H9 (cell line): Measurements from ENCODE around the gene GATA2. TPM values are rescaled to one million over a fixed set of nuclear protein-coding genes. Genes with fewer than 3 reads are reported as not detected.

Experiments used
- DNase-seq: peaks from one replicate; pipeline ENCODE4 v3.0.0-alpha.2; 2017
- H2AFZ ChIP-seq: one replicate; pipeline ENCODE4 v1.6.1; 2013; ENCODE audit warnings: mild to moderate bottlenecking, low read length, control low read depth, moderate library complexity
- H2AK5ac ChIP-seq: 2 replicates; pipeline ENCODE4 v1.6.1; 2013; ENCODE audit warnings: low read length, control low read depth, mixed read lengths; ENCODE audit not compliant: insufficient read length
- H2BK120ac ChIP-seq: one replicate; pipeline ENCODE4 v1.6.1; 2013; ENCODE audit warnings: low read depth, mild to moderate bottlenecking, low read length, control low read depth, inconsistent platforms; ENCODE audit not compliant: poor library complexity, severe bottlenecking
- H2BK12ac ChIP-seq: 2 replicates; pipeline ENCODE4 v1.6.1; 2013; ENCODE audit warnings: low read length, control low read depth, mixed read lengths, low read depth; ENCODE audit not compliant: insufficient read length
- H2BK15ac ChIP-seq: 2 replicates; pipeline ENCODE4 v1.6.1; 2013; ENCODE audit warnings: low read depth, low read length, control low read depth
- H2BK20ac ChIP-seq: one replicate; pipeline ENCODE4 v1.6.1; 2013; ENCODE audit warnings: low read depth, mild to moderate bottlenecking, low read length, control low read depth, inconsistent platforms; ENCODE audit not compliant: poor library complexity, severe bottlenecking
- H2BK5ac ChIP-seq: 2 replicates; pipeline ENCODE4 v1.6.1; 2013; ENCODE audit warnings: low read length, control low read depth, mixed read lengths; ENCODE audit not compliant: insufficient read length
- H3K14ac ChIP-seq: 2 replicates; pipeline ENCODE4 v1.6.1; 2013; ENCODE audit warnings: low read length, control low read depth; ENCODE audit not compliant: insufficient read depth
- H3K18ac ChIP-seq: 2 replicates; pipeline ENCODE4 v1.6.1; 2013; ENCODE audit warnings: low read depth, mild to moderate bottlenecking, mixed read lengths, low read length, control low read depth; ENCODE audit not compliant: insufficient read length
- H3K23ac ChIP-seq: 2 replicates; pipeline ENCODE4 v1.6.1; 2013; ENCODE audit warnings: low read length, control low read depth, mixed read lengths, low read depth; ENCODE audit not compliant: insufficient read length
- H3K23me2 ChIP-seq: 2 replicates; pipeline ENCODE4 v1.6.1; 2013; ENCODE audit warnings: low read depth, mild to moderate bottlenecking, mixed read lengths, low read length, control low read depth; ENCODE audit not compliant: insufficient read length, poor library complexity, severe bottlenecking
- H3K27ac ChIP-seq: 2 replicates; pipeline ENCODE4 v1.5.1; 2013; ENCODE audit warnings: low read length, control low read depth, mixed read lengths, low read depth; ENCODE audit not compliant: insufficient read length
- H3K27me3 ChIP-seq: 2 replicates; pipeline ENCODE4 v1.6.1; 2013; ENCODE audit warnings: low read length, control low read depth, inconsistent platforms; ENCODE audit not compliant: insufficient read depth
- H3K4ac ChIP-seq: 2 replicates; pipeline ENCODE4 v1.6.1; 2013; ENCODE audit warnings: low read depth, mild to moderate bottlenecking, control low read depth, inconsistent platforms, low read length, moderate library complexity
- H3K4me1 ChIP-seq: 2 replicates; pipeline ENCODE4 v1.6.1; 2013; ENCODE audit warnings: low read length, control low read depth, inconsistent platforms; ENCODE audit not compliant: insufficient read depth
- H3K4me2 ChIP-seq: 2 replicates; pipeline ENCODE4 v1.6.1; 2013; ENCODE audit warnings: low read length, control low read depth, mixed read lengths; ENCODE audit not compliant: insufficient read length, insufficient read depth
- H3K56ac ChIP-seq: 2 replicates; pipeline ENCODE4 v1.6.1; 2013; ENCODE audit warnings: low read depth, mild to moderate bottlenecking, mixed read lengths, low read length, control low read depth; ENCODE audit not compliant: insufficient read length
- H3K79me1 ChIP-seq: 2 replicates; pipeline ENCODE4 v1.6.1; 2013; ENCODE audit warnings: low read depth, mild to moderate bottlenecking, moderate library complexity, low read length, control low read depth, inconsistent platforms; ENCODE audit not compliant: insufficient read depth, poor library complexity, severe bottlenecking
- H3K79me2 ChIP-seq: 2 replicates; pipeline ENCODE4 v1.6.1; 2013; ENCODE audit warnings: low read length, control low read depth, inconsistent platforms; ENCODE audit not compliant: insufficient read depth
- H3K9ac ChIP-seq: 2 replicates; pipeline ENCODE4 v1.6.1; 2013; ENCODE audit warnings: low read length, control low read depth, mixed read lengths; ENCODE audit not compliant: insufficient read length; ENCODE audit errors: extremely low read depth
- H3K9me3 ChIP-seq: one replicate; pipeline ENCODE4 v1.6.1; 2013; ENCODE audit warnings: low read depth, low read length, inconsistent platforms; ENCODE audit not compliant: control insufficient read depth
- H3T11ph ChIP-seq: one replicate; pipeline ENCODE4 v1.6.1; 2013; ENCODE audit warnings: mild to moderate bottlenecking, low read length, control low read depth, inconsistent platforms
- H4K20me1 ChIP-seq: one replicate; pipeline ENCODE4 v1.6.1; 2013; ENCODE audit not compliant: control insufficient read depth, insufficient read length, insufficient read depth
- H4K5ac ChIP-seq: 2 replicates; pipeline ENCODE4 v1.6.1; 2013; ENCODE audit warnings: low read depth, mild to moderate bottlenecking, mixed read lengths, low read length, control low read depth; ENCODE audit not compliant: insufficient read length
- H4K8ac ChIP-seq: replicated peaks from 2 replicates; pipeline ENCODE4 v1.6.1; 2013; ENCODE audit warnings: low read length, control low read depth, mixed read lengths, low read depth; ENCODE audit not compliant: insufficient read length
- H4K91ac ChIP-seq: 2 replicates; pipeline ENCODE4 v1.6.1; 2013; ENCODE audit warnings: low read depth, mild to moderate bottlenecking, moderate library complexity, mixed read lengths, low read length, control low read depth; ENCODE audit not compliant: insufficient read length
- H3K27ac Mint-ChIP-seq, 3 experiments: 2 replicates in 2 of 3; 3 replicates in 1 of 3; pipeline ENCODE4 v1.8.0; 2020 to 2021; ENCODE audit warnings: mixed read lengths in 3 of 3, mild to moderate bottlenecking in 1 of 3, moderate library complexity in 1 of 3
- H3K27me3 Mint-ChIP-seq: 2 replicates; pipeline ENCODE4 v1.8.0; 2021; ENCODE audit warnings: low read depth, mild to moderate bottlenecking, moderate library complexity, mixed read lengths
- H3K36me3 Mint-ChIP-seq, 3 experiments: 2 replicates in 2 of 3; 3 replicates in 1 of 3; pipeline ENCODE4 v1.8.0; 2020 to 2021; ENCODE audit warnings: low read depth in 3 of 3, mixed read lengths in 3 of 3; ENCODE audit not compliant: insufficient read depth in 1 of 3
- H3K4me1 Mint-ChIP-seq, 2 experiments: 2 replicates each; pipeline ENCODE4 v1.8.0; 2020; ENCODE audit warnings: mixed read lengths in 2 of 2
- H3K4me3 Mint-ChIP-seq, 2 experiments: 2 replicates in 1 of 2; 3 replicates in 1 of 2; pipeline ENCODE4 v1.8.0; 2020 to 2021; ENCODE audit warnings: mild to moderate bottlenecking in 2 of 2, mixed read lengths in 2 of 2, moderate library complexity in 1 of 2
- H3K9me3 Mint-ChIP-seq, 2 experiments: 2 replicates in 1 of 2; 3 replicates in 1 of 2; pipeline ENCODE4 v1.8.0; 2020; ENCODE audit warnings: mild to moderate bottlenecking in 2 of 2, mixed read lengths in 2 of 2, moderate library complexity in 1 of 2
- CTCF ChIP-seq: fragments of 200-600 bp; sonication (generic); conservative IDR thresholded peaks from 3 replicates; pipeline ENCODE4 v1.8.0; 2021; ENCODE audit warnings: antibody characterized with exemption, mild to moderate bottlenecking
- WGBS: extraction: QIAGEN DNeasy Blood & Tissue Kit; methylation state at CpG from one replicate; pipeline ENCODE4 v1.1.7; 2013; ENCODE audit warnings: missing lambda C conversion rate, low lambda C conversion rate, mixed read lengths; ENCODE audit not compliant: insufficient read length; ENCODE audit errors: extremely low coverage; 5-methylcytosine and 5-hydroxymethylcytosine counted together
- total RNA-seq: library from RNA; stranded (reverse); gene quantifications from 2 replicates; pipeline ENCODE4 v1.2.1, GENCODE V29; 2021

Gene GATA2
- total RNA-seq, 1 experiment from 2014 or later: 1.9 TPM

GRCh38 chr3:128501431-128501830, 8.4 kb upstream of the GATA2 start:
- Histone ChIP-seq H3K23ac (no peak overlapping the region), H3K9ac (no peak overlapping the region), H3K56ac (no peak overlapping the region), H2BK15ac (no peak overlapping the region), H2BK12ac (no peak overlapping the region), H2BK20ac (no peak overlapping the region), H2BK120ac (no peak overlapping the region), H2AFZ (no peak overlapping the region), H3T11ph (no peak overlapping the region), H4K8ac (no peak overlapping the region), H3K27me3 (peaks cover 11% of the 10 kb centered on the region), H4K5ac (no peak overlapping the region), H3K27ac (no peak overlapping the region), H3K4me1 (no peaks in the 10 kb centered on the region), H2BK5ac (no peak overlapping the region), H3K4ac (no peak overlapping the region), H4K91ac (no peak overlapping the region), H3K79me2 (no peaks in the 10 kb centered on the region), H3K14ac (no peak overlapping the region), H3K4me2 (no peak overlapping the region), H2AK5ac (no peak overlapping the region), H3K23me2 (peaks cover 5% of the 10 kb centered on the region), H4K20me1 (no peaks in the 10 kb centered on the region), H3K79me1 (no peaks in the 10 kb centered on the region), H3K18ac (no peak overlapping the region), H3K9me3 (no peaks in the 10 kb centered on the region)
- no peak for TF ChIP-seq CTCF
- WGBS: no CpG with 5 or more reads among the region's 3 CpGs
- H3K4me1 Mint-ChIP-seq: peaks cover 16 to 26% of the 10 kb centered on the region in 2 experiments; a peak in 3 of 4 replicates
- H3K9me3 Mint-ChIP-seq: no peaks in the 10 kb centered on the region; a peak in 1 of 5 replicates
- peaks cover 65% of the 10 kb centered on the region for H3K27me3 Mint-ChIP-seq
- no peak overlapping the region for H3K4me3 Mint-ChIP-seq
- H3K27ac Mint-ChIP-seq: no peak overlapping the region
- DNase-seq: no peak
- no peaks in the 10 kb centered on the region for H3K36me3 Mint-ChIP-seq
